Skeletal muscle satellite cell (primary cell): ENCODE data around the gene ERN2.

Source experiments
- H3K27me3 ChIP-seq: 2 replicates; pipeline ENCODE4 v1.7.0; 2013; ENCODE audit warnings: low read length; ENCODE audit not compliant: control insufficient read depth, insufficient read depth
- H3K36me3 ChIP-seq: 2 replicates; pipeline ENCODE4 v1.7.0; 2013; ENCODE audit warnings: mild to moderate bottlenecking, control low read depth, low read length; ENCODE audit not compliant: insufficient read depth
- H3K4me1 ChIP-seq: 2 replicates; pipeline ENCODE4 v1.7.0; 2013; ENCODE audit warnings: low read length; ENCODE audit not compliant: control insufficient read depth, insufficient read depth
- H3K4me2 ChIP-seq: 2 replicates; pipeline ENCODE4 v1.7.0; 2013; ENCODE audit warnings: mild to moderate bottlenecking, low read length
- H3K4me3 ChIP-seq: 2 replicates; pipeline ENCODE4 v1.7.0; 2013; ENCODE audit warnings: low read length
- H3K9ac ChIP-seq: 2 replicates; pipeline ENCODE4 v1.7.0; 2013; ENCODE audit warnings: mild to moderate bottlenecking, low read depth, low read length, moderate library complexity
- H3K9me3 ChIP-seq: replicated peaks from 2 replicates; pipeline ENCODE4 v1.7.0; 2013; ENCODE audit warnings: mild to moderate bottlenecking, control low read depth, low read length

The ERN2 gene

GRCh38 chr16:23694644-23695373 lies 18.2 kb downstream of the ERN2 start:
- Histone ChIP-seq H3K4me2 (no peak overlapping the region), H3K9ac (no peak overlapping the region), H3K36me3 (peaks cover 25% of the 10 kb centered on the region), H3K9me3 (no peaks in the 10 kb centered on the region), H3K27me3 (no peaks in the 10 kb centered on the region), H3K4me3 (no peak overlapping the region), H3K4me1 (peaks cover 14% of the 10 kb centered on the region)

- Histone ChIP-seq H3K9me3 (no peaks in the 10 kb centered on the region), H3K4me2 (no peak overlapping the region), H3K4me3 (no peak overlapping the region), H3K36me3 (peaks cover 30% of the 10 kb centered on the region), H3K27me3 (no peaks in the 10 kb centered on the region), H3K4me1 (peaks cover 14% of the 10 kb centered on the region), H3K9ac (no peak overlapping the region)
Measured at GRCh38 chr16:23694265-23694643, 18.8 kb downstream of the ERN2 start.

- Histone ChIP-seq H3K4me2 (no peak overlapping the region), H3K36me3 (peaks cover 50% of the 10 kb centered on the region)
Measured at GRCh38 chr16:23692190-23692837, 20.7 kb downstream of the ERN2 start.

GRCh38 chr16:23691483-23692189 lies 21.4 kb downstream of the ERN2 start:
- H3K4me3 ChIP-seq, result no peak overlapping the region
- H3K36me3 ChIP-seq, result peaks cover 56% of the 10 kb centered on the region
- peaks cover 14% of the 10 kb centered on the region for H3K4me1 ChIP-seq
- no peak overlapping the region for H3K4me2 ChIP-seq
- no peaks in the 10 kb centered on the region for H3K9me3 ChIP-seq
- H3K9ac ChIP-seq, result no peak overlapping the region
- no peaks in the 10 kb centered on the region for H3K27me3 ChIP-seq

More at GRCh38 chr16:23692190-23692837, 20.7 kb downstream of the ERN2 start:
- no peak overlapping the region for H3K9ac ChIP-seq
- H3K4me3 ChIP-seq, result no peak overlapping the region
- H3K27me3 ChIP-seq, result no peaks in the 10 kb centered on the region
- H3K4me1 ChIP-seq, result peaks cover 14% of the 10 kb centered on the region
- H3K9me3 ChIP-seq, result no peaks in the 10 kb centered on the region

- Histone ChIP-seq H3K9ac (no peak overlapping the region), H3K4me2 (no peak overlapping the region), H3K36me3 (peaks cover 61% of the 10 kb centered on the region), H3K9me3 (no peaks in the 10 kb centered on the region), H3K4me3 (no peak overlapping the region), H3K27me3 (no peaks in the 10 kb centered on the region), H3K4me1 (peaks cover 14% of the 10 kb centered on the region)
Measured at GRCh38 chr16:23690771-23691482, 22.1 kb downstream of the ERN2 start.

GRCh38 chr16:23689442-23690187 lies 23.4 kb downstream of the ERN2 start:
- H3K4me2 ChIP-seq, result no peak overlapping the region
- H3K4me3 ChIP-seq, result no peak overlapping the region
- no peak overlapping the region for H3K9ac ChIP-seq
- H3K27me3 ChIP-seq, result no peaks in the 10 kb centered on the region
- H3K9me3 ChIP-seq, result no peaks in the 10 kb centered on the region
- H3K4me1 ChIP-seq, result peaks cover 14% of the 10 kb centered on the region
- H3K36me3 ChIP-seq, result peaks cover 64% of the 10 kb centered on the region

- Histone ChIP-seq H3K4me3 (no peak overlapping the region), H3K27me3 (no peaks in the 10 kb centered on the region), H3K4me2 (no peak overlapping the region), H3K36me3 (peaks cover 79% of the 10 kb centered on the region), H3K9ac (no peak overlapping the region), H3K9me3 (no peaks in the 10 kb centered on the region), H3K4me1 (peaks cover 11% of the 10 kb centered on the region)
Measured at GRCh38 chr16:23687034-23687808, 25.8 kb downstream of the ERN2 start.

GRCh38 chr16:23683487-23683886 lies 29.5 kb downstream of the ERN2 start:
- H3K27me3 ChIP-seq, result no peaks in the 10 kb centered on the region
- peaks cover 36% of the 10 kb centered on the region for H3K4me1 ChIP-seq
- no peak overlapping the region for H3K4me3 ChIP-seq
- no peak overlapping the region for H3K4me2 ChIP-seq
- no peak overlapping the region for H3K9ac ChIP-seq
- no peaks in the 10 kb centered on the region for H3K9me3 ChIP-seq
- H3K36me3 ChIP-seq, result peaks cover 65% of the 10 kb centered on the region

- Histone ChIP-seq H3K27me3 (no peaks in the 10 kb centered on the region), H3K9ac (no peak overlapping the region), H3K4me1 (peaks cover 49% of the 10 kb centered on the region), H3K4me3 (no peak overlapping the region), H3K36me3 (peaks cover 52% of the 10 kb centered on the region), H3K9me3 (no peaks in the 10 kb centered on the region), H3K4me2 (peak overlapping the region; percentile 89)
Measured at GRCh38 chr16:23682181-23682580, 30.8 kb downstream of the ERN2 start.

- Histone ChIP-seq H3K9ac (peak overlapping the region; percentile 85), H3K4me2 (peak overlapping the region; percentile 89), H3K9me3 (no peaks in the 10 kb centered on the region), H3K36me3 (peaks cover 41% of the 10 kb centered on the region), H3K4me3 (peak overlapping the region; percentile 83), H3K4me1 (peaks cover 56% of the 10 kb centered on the region), H3K27me3 (no peaks in the 10 kb centered on the region)
Measured at GRCh38 chr16:23679986-23680336, 33.1 kb downstream of the ERN2 start.
